Measurements from ENCODE around the gene LEF1.

- TF ChIP-seq POLR2AphosphoS5 (IDR thresholded peaks at IDR 0.05) (no peak), CTCF (IDR thresholded peaks at IDR 0.05) (no peak)
Observed at GRCh38 chr4:108008721-108009120, 160.0 kb downstream of the LEF1 start.
